Measurements from ENCODE around the gene FMNL2.

- TF ChIP-seq, protein P1, sequence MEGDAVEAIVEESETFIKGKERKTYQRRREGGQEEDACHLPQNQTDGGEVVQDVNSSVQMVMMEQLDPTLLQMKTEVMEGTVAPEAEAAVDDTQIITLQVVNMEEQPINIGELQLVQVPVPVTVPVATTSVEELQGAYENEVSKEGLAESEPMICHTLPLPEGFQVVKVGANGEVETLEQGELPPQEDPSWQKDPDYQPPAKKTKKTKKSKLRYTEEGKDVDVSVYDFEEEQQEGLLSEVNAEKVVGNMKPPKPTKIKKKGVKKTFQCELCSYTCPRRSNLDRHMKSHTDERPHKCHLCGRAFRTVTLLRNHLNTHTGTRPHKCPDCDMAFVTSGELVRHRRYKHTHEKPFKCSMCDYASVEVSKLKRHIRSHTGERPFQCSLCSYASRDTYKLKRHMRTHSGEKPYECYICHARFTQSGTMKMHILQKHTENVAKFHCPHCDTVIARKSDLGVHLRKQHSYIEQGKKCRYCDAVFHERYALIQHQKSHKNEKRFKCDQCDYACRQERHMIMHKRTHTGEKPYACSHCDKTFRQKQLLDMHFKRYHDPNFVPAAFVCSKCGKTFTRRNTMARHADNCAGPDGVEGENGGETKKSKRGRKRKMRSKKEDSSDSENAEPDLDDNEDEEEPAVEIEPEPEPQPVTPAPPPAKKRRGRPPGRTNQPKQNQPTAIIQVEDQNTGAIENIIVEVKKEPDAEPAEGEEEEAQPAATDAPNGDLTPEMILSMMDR (IDR thresholded peaks at IDR 0.05): no peak
- TF ChIP-seq TCF7L2 (IDR thresholded peaks at IDR 0.05; ENCODE audit: low read depth, low read length): no peak
These were observed 172.9 kb downstream of the FMNL2 start for GRCh38 chr2:152507907-152508306.

All from Panc1 (cell line).